Stimulated activated CD4-positive, alpha-beta T cell treated with anti-CD3 and anti-CD28 coated beads, TNF-alpha, amount 100 ng/mL, for 48 hours (primary cell): ENCODE results near the gene GRB2.

Experiments used
- DNase-seq, 3 donors: peaks; one replicate each; pipeline ENCODE4 v3.0.0-alpha.2; 2020; ENCODE audit warnings: low read depth in 3 of 3

The GRB2 gene

DNA sequence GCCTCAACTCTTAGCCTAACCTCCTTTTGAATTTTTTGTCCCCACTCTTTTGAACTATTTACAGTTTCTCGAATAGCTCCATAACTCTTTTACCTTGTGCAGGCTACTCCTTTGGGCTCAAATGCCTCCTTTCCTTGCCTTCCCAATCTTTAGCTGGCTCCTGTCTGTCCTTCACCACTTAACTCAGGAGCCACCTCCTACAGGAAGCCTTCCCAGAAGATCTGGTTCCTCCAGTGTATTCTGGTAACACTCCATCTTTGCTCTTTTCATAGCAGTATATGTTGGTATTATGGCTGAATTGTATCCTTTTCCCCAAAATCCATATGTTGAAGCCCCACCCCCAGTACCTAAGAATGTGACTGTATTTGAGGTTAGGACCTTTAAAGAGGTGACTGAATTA is 9.0 kb upstream of the GRB2 start:
- no peak for DNase-seq

DNA sequence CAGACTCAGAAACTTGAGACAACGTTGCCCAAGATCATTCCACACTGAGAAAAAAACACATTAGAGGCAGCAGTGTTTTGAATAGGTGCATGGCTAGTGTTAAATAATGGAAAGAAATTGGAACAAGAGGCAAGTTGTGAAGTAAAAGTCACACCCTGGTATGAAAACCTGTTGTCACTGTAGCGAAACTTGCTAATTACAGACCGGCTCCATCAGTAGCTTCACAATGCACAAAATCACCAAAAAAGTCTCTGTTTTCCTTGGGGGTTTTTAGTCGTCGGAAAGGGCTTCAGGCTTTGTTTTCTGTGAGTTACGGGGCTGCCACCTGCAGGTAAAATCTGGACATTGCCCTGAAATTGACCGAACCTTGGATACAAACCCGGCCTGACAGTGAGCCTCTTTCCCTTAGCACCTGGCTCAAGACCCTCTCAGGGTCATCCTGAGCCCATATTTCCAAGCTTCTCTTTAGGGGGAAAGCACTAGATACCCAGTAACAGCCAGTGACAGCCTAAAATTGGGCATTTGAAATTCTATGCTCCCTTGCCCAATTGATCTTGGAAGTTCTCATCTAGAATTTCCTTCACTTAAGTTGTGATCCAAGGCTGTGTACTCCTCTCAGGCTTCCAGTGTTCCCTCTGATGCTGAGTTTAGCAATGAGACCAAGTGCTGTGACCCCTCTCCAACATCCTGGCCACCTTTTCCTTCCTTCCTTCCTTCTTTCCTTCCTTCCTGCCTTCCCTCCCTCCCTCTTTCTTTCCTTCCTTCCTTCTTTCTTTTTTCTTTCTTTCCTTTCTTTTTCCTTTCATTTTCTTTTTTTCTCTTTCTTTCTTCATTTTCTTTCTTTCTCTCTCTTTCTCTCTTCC is 7.2 kb upstream of the GRB2 start:
- DNase-seq, result peak; percentile 38 to 52 (median 39)

DNA sequence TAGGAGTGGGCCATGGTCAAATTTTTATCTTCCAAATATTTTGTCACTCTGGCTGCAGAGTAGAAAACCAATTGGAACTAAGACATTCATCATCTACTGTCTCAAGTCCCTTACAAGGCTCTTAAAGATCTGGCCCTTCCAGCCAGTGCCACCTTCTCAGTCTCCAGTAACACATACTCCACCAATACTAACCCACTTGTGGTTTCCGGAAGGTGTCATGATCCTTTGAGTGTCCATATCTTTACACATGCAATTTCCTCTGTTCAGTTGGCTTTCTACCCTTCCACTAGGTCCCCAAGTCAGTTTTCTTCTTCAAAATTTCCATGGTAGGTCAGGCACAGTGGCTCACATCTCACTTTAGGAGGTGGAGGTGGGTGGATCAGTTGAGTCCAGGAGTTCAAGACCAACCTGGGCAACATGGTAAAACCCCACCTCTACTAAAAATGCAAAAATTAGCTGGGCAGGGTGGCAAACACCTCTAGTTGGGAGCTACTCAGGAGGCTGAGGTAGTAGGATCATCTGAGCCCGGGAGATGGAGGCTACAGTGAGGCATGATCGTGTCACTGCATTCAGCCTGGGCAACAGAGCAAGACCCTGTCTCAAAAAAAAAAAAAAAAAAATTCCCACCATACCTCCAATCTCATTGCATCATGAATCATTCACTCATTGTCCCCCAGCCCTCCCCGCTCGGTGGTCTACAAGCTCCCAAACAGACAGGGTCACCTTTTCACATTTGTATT is 6.0 kb upstream of the GRB2 start:
- no peak for DNase-seq

DNA sequence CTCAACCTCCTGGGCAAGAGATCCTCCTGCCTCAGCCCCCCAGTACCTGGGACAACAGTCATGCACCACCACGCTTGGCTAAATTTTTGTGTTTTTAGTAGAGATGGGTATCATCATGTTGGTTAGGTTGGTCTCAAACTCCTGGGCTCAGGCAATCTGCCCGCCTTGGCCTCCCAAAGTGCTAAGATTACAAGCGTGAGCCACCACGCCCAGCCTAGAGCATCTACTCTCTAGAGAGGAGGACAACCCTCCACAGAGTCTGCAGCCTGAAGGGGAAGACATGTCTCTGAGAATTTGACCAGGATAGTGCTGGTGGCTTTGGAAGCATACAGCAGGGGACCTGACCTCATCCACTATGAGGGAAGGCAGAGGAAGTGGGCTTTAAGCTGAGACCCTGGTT is 4.7 kb upstream of the GRB2 start:
- DNase-seq, result no peak

DNA sequence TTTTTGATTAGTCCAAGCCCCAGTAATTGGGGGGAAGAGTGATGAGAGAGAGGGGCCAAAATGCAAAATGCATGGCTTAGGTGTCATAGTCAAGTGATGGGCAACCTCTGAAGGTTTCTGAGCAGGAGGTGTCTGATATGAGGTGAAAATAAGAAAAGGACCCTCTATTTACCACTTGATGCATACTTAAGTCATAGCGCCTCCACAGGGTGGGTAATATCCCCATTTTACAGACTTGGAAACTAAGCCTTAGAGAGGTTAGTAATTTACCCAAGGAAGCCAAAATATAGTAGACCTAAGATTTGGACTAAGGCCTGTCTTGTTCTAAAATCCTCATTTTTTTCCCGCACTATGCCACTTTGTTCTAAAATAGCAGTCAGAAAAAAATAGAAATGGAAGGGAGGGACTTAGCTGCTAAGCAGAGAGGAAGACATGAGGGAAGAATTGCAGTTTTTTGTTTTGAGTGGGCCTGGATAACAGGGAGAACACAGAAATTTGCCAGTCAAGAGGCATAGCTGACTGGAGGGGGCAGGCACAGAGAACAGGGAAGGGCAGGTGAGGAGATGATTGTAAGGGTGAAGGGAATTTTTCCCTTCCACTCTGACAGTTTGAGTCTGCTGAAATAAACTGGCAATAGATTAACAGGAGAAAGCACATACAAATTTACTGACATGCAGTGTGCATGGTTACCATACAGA is 2.3 kb upstream of the GRB2 start:
- DNase-seq, result no peak

DNA sequence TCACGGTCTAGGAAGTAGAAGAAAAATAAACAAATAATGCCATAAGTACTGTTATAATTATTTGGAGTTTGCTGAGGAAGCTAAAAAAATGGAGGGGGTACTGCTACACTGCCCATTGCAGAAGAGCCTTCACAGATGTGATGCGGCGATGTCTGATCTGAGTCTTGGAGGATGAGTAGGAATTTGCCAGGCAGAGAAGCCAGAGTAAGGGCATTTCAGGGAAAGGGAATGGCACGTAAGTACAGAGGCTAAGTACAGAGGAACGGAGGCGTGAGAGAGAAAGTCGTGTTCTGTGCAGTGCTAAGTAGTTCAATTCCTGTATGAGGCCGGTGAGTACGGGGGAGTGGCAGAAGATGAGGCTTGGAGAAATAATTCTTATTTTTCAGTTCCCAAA is 741 bp upstream of the GRB2 start:
- DNase-seq, result no peak

DNA sequence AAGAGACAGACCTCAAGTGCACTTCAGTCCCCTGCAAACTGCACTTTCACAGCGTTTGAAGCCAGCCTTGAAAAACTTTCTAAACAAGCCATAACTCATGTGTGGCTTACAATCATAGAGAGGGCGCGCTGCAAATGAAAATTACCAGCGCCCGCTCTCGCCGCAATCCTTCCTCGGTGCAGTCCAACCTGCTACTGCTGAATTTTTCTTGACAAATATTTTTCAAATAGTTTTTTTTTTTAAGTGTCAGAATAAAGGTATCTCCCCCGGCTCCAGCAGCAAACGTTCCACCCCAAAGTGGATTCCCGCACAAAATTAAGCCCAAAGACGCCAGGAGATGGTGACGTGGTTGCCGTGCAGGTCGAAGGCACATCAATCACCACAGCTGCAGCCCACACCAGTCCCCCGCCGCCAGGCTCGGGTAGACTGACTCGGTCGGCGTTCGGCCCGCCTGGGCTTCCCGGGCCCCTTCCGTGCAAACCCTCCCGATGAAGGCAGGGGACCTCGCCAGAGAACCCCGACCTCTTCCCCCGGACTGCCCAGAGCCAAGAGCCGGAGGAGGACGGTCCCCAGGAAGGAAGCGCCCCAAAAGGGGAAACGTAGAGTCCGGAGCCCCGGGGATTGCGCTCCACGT is 630 bp downstream of the GRB2 start:
- DNase-seq, result peak; percentile 28 to 52 (median 33)

DNA sequence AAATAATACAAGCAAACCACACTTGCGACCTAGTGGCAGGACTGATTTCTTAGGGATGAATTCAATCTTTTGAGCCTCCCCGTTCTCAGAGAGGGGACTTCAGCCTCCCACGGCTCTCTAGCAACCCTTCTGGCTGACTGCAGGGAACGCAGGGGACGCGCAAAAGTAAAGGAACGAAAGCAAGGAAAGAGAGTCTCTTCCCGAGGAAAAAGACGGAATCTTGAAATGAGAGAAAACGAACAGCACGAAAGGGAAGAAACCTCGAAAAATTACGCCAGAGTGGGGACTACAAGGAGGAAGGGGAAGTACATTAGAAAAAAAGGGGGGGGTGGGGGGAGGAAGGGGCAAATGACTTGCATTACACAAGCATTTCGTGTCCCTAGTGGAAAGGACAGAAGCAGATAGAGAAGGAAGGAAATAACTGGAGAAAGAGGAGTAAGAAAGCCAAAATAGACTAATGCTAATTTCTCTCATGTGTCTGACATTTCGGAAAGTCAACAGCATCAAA is 1.2 kb downstream of the GRB2 start:
- DNase-seq, result peak in 2 of 3 donors; percentile 27 to 49

DNA sequence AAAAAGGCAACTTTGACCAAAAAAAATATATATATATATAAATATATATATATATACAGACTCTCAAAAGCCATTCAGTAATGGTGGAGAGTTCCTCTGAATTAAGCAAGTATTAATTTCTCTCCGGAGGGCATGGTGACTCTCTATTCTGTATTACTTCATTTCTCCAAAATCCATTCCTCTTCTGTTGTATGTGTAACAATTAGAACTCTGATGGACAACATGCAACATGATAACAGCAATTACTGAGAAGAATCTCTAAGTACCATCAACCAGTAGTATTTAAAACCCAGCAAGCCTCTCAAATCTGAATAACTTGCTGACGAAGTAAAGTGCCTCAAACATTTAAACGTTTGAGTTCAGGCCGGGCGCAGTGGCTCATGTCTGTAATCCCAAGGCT is 2.3 kb downstream of the GRB2 start:
- DNase-seq, result no peak

DNA sequence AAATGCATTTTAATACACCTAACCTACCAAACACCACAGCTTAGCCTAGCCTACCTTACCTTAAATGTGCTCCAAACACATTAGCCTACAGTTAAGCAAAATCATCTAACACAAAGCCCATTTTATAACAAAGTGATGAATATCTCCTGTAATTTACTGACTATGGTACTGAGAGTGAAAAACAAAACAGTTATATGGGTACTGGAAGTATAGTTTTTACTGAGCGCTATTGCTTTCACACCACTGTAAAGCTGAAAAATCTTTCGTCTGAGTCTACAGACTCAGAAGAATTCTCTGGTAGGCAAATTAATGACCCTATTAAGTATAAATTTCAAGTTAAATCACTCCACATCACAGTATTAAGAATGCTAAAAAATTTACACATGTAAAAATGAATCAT is 3.5 kb downstream of the GRB2 start:
- DNase-seq, result no peak

DNA sequence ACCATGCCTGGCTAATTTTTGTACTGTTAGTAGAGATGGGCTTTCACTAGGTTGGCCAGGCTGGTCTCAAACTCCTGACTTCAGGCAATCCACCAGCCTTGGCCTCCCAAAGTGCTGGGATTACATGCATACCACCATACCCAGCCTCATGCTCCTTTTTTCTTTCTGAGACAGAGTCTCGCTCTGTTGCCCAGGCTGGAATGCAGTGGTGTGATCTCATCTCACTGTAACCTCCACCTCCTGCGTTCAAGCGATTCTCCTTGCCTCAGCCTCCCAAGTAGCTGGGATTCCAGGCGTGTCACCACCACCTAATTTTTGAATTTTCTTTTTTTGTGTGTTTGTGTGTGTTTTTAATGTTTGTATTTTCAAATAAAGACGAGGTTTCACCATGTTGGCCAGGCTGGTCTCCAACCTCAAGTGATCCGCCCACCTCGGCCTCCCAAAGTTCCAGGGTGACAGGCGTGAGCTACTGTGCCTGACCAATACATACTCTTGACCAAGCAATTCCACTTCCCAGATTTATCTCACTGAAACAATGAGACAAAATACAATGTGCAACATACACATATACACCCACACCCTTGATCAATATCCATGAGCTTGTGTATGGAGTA is 5.0 kb downstream of the GRB2 start:
- DNase-seq, result no peak

DNA sequence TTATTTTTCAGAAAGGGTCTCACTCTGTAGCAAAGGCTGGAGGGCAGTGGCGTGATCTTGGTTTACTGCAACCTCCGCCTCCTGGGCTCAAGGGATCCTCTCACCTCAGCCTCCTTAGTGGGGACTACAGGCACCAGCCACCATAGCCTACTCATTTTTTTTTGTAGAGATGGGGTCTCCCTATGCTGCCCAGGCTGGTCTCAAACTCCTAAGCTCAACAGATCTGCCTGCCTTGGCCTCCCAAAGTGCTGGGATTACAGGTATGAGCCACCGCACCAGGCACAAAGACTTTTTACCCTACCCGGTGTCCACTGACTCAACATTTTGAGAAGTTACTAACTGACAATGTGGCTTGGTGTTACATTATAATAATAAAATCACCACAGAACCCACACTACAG is 7.2 kb downstream of the GRB2 start:
- no peak for DNase-seq

DNA sequence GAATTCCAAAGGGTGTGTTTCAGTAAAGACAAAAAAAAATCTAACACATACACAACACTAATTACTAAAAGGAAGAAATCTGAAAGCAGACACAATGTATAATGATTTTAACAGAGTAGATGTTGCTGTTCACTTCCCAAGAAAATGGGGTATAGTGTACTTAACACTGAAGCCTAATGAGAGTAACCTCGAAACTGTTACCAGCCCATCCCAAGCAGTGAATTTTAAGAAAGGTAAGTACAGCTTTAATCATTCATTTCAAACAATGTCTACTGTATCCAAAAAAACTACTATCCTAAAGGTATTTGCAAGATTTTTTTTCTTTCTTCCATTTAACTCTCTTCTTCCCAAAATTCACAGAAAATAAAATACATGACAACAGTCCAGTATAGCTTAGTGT is 8.3 kb downstream of the GRB2 start:
- no peak for DNase-seq

DNA sequence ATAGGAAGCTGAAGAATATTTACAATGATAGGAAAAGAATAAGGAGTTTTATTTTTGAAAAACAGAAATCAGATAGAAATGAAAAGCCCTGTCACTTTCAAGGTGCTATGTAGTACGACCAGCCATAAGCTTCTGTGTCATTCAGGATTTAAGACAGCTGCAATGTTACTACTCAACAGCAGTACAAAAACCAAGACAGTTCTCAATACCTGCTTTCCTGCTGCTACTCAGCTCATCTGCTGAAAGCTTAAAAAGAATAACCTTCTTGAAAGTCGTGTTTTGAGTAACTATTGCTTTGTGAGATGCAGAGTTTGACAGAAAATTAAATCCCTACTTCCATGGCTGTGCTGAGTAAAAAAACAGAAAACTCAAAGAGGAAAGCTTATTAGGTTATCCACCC is 8.7 kb downstream of the GRB2 start:
- no peak for DNase-seq

DNA sequence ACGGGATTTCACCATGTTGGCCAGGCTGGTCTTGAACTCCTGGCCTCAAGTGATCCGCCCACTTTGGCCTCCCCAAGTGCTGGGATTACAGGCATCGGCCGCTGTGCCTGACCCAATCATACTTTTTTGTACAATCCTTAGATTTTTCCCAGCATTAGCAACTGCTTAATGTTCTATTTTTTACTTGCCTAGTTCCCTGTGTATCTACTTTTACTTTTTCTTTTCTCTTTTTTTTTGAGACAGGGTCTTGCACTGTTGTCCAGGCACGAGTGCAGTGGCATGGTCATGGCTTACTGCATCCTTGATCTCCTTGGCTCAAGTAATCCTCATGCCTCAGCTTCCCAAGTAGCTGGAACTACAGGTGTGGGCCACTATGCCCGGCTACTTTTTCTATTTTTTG is 9.5 kb downstream of the GRB2 start:
- DNase-seq, result no peak

DNA sequence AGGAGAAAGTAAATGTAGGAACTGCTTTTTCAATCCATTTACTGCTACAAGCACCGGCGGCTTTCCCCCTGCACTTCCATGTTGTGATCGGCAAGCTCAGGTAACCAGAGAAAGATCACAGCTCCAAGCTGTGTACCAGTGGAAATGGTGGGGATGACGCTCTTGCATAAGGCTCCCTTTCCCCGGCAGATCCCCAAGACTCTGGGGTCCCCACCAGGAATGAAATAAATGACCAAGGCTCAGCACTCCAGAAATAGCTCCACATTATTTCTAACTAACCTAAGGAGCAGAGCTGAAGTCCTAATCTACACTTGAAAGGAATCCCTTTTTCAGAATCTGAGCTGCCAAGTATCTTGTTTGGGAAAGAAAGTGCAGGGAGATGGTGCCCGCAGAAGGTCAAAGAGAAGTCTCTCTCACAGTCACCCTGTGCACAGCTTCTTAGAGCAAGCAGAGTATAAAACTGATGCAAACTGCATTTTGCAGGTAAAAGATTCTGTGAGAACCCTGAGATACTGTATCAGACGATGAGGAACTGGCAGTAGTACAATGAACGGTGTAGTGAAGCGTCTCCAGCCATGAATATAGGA is 11.1 kb downstream of the GRB2 start:
- no peak for DNase-seq

DNA sequence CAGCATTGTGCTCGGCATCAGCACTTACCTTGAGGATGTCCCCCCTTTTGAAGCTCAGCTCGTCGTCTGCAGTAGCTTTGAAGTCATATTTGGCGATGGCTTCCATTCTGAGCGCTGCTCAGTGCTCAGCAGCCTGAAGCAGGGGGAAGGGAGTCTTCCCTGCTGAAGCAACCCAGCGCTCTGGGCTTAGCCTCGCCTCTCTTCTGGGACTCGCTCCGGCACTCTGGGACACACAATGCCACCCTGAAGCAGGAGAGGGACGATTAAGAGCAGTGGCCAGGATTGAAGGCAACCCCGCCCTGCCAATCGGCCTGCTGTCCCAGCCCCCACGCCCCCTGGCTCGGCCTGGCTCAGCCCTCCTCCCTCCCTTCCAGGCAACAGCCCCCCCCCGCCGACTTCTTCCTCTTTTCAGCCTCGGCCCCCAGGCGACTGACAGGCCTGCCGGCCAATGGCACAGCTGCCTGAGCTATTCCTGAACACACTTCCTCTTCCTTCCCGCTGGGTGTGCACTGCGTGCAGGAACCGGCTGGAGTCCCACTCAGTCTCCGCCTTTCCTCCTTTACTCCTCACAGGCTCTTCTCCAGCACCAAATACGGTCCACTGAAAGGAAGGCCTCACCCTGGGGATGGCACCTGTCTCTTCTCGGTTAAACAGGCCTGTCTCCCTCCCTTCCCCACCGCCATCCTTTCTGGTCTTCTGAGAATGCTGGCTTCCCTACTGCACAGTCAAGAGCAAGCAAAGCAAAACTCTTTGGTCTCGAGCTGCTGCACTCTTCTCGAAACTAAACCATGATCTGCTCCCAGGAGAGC is 11.8 kb downstream of the GRB2 start:
- peak; percentile 68 to 80 (median 70) for DNase-seq

DNA sequence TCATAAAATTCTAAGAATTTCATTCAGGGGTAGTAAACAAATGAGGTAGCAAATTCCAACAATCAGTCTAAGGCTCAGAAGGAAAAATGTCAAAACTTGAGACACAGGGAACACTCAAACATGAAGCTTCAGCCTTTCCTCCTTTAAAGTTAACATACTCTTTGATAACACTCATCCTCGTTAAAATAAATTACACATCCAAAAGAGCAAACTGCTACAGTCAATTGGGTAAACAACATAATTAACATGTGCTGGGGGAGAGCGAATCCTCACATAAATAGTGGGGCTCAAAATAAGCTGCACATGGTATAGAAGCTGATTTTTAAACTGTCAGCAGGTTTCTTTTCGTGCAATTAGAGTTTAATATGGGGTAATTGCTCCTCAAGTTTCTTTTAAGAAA is 12.9 kb downstream of the GRB2 start:
- DNase-seq, result no peak

DNA sequence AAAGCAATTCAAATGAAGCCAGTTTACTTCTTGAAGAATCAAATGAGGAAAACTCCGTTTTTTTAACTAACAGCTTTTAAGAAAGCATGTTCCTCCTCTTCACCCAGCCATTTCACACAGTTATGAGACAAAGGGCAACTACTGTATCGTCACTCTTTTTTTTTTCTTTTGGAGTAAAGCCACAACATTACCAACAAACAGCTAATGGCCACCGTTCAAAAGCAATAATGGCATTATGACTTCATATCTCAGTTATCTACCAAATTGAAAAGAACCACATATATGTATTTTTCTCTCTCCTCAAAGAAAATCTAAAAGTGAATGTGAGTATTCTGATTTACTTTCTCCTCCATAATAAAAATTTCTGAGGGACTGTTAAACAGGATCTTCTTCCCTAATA is 14.5 kb downstream of the GRB2 start:
- no peak for DNase-seq

DNA sequence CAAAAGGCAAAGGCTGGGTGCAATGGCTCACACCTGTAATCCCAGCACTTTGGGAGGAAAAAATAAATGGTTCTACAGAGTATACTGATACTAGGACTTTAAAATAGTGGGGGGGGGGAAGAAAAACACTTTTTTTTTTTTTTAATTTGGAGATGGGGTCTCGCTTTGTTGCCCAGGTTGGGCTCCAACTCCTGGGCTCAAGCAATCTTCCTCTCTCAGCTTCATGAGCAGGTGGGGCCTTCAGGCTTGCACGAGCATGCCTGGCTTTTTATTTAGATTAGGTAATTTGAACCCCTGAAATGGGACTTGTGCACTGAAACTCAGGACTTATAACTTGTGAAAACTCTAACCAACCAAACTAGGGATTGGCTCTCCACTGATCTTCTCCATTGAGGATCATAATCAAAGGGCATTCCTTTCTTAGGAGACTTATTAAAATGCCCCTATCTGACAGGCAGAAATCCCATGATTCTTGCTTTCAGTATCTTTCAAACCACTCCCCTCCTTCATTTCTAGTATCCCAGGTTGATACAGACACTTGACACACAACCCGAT is 16.9 kb downstream of the GRB2 start:
- no peak for DNase-seq
